HepG2 (cell line): ENCODE measurements around the gene ELAVL3. TPM values are rescaled to one million over a fixed set of nuclear protein-coding genes. Genes with fewer than 3 reads are reported as not detected.
A peak's percentile ranks its signal among the peaks of the same experiment; 100 is the strongest.

ENCODE experiments used
- ARNT ChIP-seq: fragments of 450-650 bp; IDR thresholded peaks from 2 replicates; pipeline ENCODE4 v1.6.1; 2017
- DPF2 ChIP-seq: sonication (generic); formaldehyde crosslinking; IDR thresholded peaks from 2 replicates; pipeline ENCODE4 v1.4.0; 2020; ENCODE audit warnings: mild to moderate bottlenecking, low read depth, missing genetic modification reagents, borderline replicate concordance
- EHMT2 ChIP-seq: fragments of 200-600 bp; sonication (generic); IDR thresholded peaks from 2 replicates; pipeline ENCODE4 v1.7.0; 2017; ENCODE audit warnings: antibody characterized with exemption, low read depth, low read length, borderline replicate concordance
- JUND ChIP-seq: sonication (generic); formaldehyde crosslinking; IDR thresholded peaks from 2 replicates; pipeline ENCODE4 v1.8.0; 2022; ENCODE audit warnings: mild to moderate bottlenecking, missing genetic modification reagents
- MTA1 ChIP-seq: sonication (generic); formaldehyde crosslinking; IDR thresholded peaks from 2 replicates; pipeline ENCODE4 v1.4.0; 2020; ENCODE audit warnings: missing genetic modification reagents, mild to moderate bottlenecking, borderline replicate concordance
- NPAS2 ChIP-seq: sonication (generic); formaldehyde crosslinking; IDR thresholded peaks from 2 replicates; pipeline ENCODE4 v1.8.0; 2022; ENCODE audit warnings: mild to moderate bottlenecking, missing genetic modification reagents, borderline replicate concordance
- TCF7 ChIP-seq: sonication (generic); IDR thresholded peaks from 2 replicates; pipeline ENCODE4 v1.6.1; 2016; ENCODE audit warnings: antibody characterized with exemption, low read depth
- U2AF1 ChIP-seq: fragments of 200-400 bp; formaldehyde crosslinking; optimal IDR thresholded peaks from 2 replicates; pipeline ENCODE3; 2017; ENCODE audit warnings: mild to moderate bottlenecking, low read depth, low read length
- ZNF329 ChIP-seq: sonication (generic); formaldehyde crosslinking; IDR thresholded peaks from 2 replicates; pipeline ENCODE4 v1.9.0; 2021; ENCODE audit warnings: low read depth, mild to moderate bottlenecking, missing genetic modification reagents
- ZNF614 ChIP-seq: IDR thresholded peaks from 2 replicates; pipeline ENCODE4 v1.6.1; 2018; ENCODE audit warnings: missing biosample characterization, missing genetic modification reagents, inconsistent platforms, borderline replicate concordance
- polyA plus RNA-seq, 8 experiments: library from polyadenylated mRNA; depleted of rRNA in 3 of 8; stranded (reverse) in 7 of 8; unstranded in 1 of 8; fragments of >200 nt; fragmentation: Illumina TruSeq in 4 of 8; extraction: Trizol in 4 of 8; gene quantifications; 2 replicates each; pipeline versions ENCODE4 v1.2.1 to v1.2.3, GENCODE V29; 2011 to 2016; ENCODE audit warnings: low read depth in 4 of 8, missing spikeins in 1 of 8, mixed read lengths in 1 of 8; ENCODE audit not compliant: insufficient read depth in 1 of 8
- total RNA-seq, 5 experiments: library from RNA; depleted of rRNA; stranded (reverse); fragments of >200 nt; fragmentation: Illumina TruSeq; extraction: Trizol; gene quantifications; 2 replicates each; pipeline ENCODE4 v1.2.3, GENCODE V29; 2016; ENCODE audit warnings: low read depth in 1 of 5
- TF ChIP-seq, protein P1 (sequence below): fragments of 450-650 bp; IDR thresholded peaks from 2 replicates; pipeline ENCODE4 v1.6.1; 2017
- TF ChIP-seq, protein P2 (sequence below): sonication (generic); formaldehyde crosslinking; IDR thresholded peaks from 2 replicates; pipeline ENCODE4 v1.8.1; 2023; ENCODE audit warnings: mild to moderate bottlenecking, inconsistent platforms, moderate library complexity, missing genetic modification reagents, borderline replicate concordance
- TF ChIP-seq, protein P3 (sequence below): sonication (generic); formaldehyde crosslinking; IDR thresholded peaks from 2 replicates; pipeline ENCODE4 v1.4.0; 2020; ENCODE audit warnings: mild to moderate bottlenecking, missing genetic modification reagents
- TF ChIP-seq, protein P4 (sequence below): fragments of 450-650 bp; IDR thresholded peaks from 2 replicates; pipeline ENCODE4 v1.6.1; 2016
- TF ChIP-seq, protein P5 (sequence below): sonication (generic); formaldehyde crosslinking; IDR thresholded peaks from 2 replicates; pipeline ENCODE4 v1.5.1; 2020; ENCODE audit warnings: missing genetic modification reagents, mild to moderate bottlenecking, borderline replicate concordance
- TF ChIP-seq, protein P6 (sequence below): sonication (generic); formaldehyde crosslinking; IDR thresholded peaks from 2 replicates; pipeline ENCODE4 v1.4.0; 2020; ENCODE audit warnings: missing genetic modification reagents, mild to moderate bottlenecking, borderline replicate concordance
- TF ChIP-seq, protein P7 (sequence below): sonication (generic); formaldehyde crosslinking; IDR thresholded peaks from 2 replicates; pipeline ENCODE4 v1.8.1; 2023; ENCODE audit warnings: missing genetic modification reagents, inconsistent platforms, borderline replicate concordance

The ELAVL3 gene
- total and polyA plus RNA-seq, 2 of the 13 experiments (the other 11 are each of a cell fraction or from before 2014, with no cell fraction given) = 0.03 TPM; not detected in 1

DNA sequence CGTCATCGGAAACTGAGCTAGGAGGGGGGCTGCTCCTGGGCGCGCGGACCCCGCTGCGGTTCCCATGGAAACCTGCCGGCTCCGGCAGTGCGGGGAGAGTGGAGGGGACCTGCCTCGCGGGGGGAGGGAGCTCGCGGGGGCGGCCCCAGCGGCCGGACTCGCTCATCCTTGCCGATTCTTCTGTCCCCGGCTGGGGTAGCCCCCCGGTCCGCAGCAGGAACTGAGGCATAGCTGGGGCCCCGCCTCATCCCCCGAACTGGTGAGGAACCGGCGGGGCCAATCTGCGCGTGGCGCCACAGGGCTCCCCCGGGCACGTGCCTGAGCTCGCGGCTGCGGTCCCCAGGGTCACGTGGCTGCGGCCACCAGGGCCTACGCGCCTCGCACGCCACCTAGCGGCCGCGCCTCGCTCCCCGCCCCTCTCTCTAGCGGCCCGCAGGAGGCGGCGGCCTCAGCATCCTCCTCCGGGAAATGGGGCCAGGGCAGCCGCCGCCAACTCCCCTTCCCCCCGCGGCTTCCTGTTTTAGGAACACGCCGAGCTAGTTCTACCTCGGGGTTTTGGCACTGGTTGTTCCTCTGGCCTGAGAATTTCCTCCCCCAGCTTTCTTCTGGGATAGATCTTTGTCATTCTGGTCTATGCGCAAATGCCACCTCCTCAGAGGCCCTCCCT is 1.7 kb upstream of the ELAVL3 start (continued):
- TF ChIP-seq U2AF1 (no peak), EHMT2 (no peak), ZNF329 (CRISPR knock-in tag) (no peak), JUND (CRISPR knock-in tag) (no peak), TCF7 (no peak), ZNF614 (CRISPR knock-in tag) (no peak), DPF2 (no peak), MTA1 (CRISPR knock-in tag) (0 out of 2 replicates have a peak, but pooled peaks have one; percentile 9), NPAS2 (CRISPR knock-in tag) (0 out of 2 replicates have a peak, but pooled peaks have one; percentile 84), ARNT (no peak)
- TF ChIP-seq, protein P1, sequence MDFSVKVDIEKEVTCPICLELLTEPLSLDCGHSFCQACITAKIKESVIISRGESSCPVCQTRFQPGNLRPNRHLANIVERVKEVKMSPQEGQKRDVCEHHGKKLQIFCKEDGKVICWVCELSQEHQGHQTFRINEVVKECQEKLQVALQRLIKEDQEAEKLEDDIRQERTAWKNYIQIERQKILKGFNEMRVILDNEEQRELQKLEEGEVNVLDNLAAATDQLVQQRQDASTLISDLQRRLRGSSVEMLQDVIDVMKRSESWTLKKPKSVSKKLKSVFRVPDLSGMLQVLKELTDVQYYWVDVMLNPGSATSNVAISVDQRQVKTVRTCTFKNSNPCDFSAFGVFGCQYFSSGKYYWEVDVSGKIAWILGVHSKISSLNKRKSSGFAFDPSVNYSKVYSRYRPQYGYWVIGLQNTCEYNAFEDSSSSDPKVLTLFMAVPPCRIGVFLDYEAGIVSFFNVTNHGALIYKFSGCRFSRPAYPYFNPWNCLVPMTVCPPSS = no peak
- TF ChIP-seq, protein P2, sequence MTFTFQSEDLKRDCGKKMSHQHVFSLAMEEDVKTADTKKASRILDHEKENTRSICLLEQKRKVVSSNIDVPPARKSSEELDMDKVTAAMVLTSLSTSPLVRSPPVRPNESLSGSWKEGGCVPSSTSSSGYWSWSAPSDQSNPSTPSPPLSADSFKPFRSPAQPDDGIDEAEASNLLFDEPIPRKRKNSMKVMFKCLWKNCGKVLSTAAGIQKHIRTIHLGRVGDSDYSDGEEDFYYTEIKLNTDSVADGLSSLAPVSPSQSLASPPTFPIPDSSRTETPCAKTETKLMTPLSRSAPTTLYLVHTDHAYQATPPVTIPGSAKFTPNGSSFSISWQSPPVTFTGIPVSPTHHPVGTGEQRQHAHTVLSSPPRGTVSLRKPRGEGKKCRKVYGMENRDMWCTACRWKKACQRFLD (CRISPR knock-in tag) = peak; percentile 51; the same call in 1 of the 2 replicates
- TF ChIP-seq, protein P3, sequence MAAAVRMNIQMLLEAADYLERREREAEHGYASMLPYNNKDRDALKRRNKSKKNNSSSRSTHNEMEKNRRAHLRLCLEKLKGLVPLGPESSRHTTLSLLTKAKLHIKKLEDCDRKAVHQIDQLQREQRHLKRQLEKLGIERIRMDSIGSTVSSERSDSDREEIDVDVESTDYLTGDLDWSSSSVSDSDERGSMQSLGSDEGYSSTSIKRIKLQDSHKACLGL (CRISPR knock-in tag) = peak; percentile 90
- TF ChIP-seq, protein P4, sequence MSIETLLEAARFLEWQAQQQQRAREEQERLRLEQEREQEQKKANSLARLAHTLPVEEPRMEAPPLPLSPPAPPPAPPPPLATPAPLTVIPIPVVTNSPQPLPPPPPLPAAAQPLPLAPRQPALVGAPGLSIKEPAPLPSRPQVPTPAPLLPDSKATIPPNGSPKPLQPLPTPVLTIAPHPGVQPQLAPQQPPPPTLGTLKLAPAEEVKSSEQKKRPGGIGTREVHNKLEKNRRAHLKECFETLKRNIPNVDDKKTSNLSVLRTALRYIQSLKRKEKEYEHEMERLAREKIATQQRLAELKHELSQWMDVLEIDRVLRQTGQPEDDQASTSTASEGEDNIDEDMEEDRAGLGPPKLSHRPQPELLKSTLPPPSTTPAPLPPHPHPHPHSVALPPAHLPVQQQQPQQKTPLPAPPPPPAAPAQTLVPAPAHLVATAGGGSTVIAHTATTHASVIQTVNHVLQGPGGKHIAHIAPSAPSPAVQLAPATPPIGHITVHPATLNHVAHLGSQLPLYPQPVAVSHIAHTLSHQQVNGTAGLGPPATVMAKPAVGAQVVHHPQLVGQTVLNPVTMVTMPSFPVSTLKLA = peak; percentile 62
- TF ChIP-seq, protein P5, sequence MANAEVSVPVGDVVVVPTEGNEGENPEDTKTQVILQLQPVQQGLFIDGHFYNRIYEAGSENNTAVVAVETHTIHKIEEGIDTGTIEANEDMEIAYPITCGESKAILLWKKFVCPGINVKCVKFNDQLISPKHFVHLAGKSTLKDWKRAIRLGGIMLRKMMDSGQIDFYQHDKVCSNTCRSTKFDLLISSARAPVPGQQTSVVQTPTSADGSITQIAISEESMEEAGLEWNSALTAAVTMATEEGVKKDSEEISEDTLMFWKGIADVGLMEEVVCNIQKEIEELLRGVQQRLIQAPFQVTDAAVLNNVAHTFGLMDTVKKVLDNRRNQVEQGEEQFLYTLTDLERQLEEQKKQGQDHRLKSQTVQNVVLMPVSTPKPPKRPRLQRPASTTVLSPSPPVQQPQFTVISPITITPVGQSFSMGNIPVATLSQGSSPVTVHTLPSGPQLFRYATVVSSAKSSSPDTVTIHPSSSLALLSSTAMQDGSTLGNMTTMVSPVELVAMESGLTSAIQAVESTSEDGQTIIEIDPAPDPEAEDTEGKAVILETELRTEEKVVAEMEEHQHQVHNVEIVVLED (CRISPR knock-in tag) = no peak
- TF ChIP-seq, protein P6, sequence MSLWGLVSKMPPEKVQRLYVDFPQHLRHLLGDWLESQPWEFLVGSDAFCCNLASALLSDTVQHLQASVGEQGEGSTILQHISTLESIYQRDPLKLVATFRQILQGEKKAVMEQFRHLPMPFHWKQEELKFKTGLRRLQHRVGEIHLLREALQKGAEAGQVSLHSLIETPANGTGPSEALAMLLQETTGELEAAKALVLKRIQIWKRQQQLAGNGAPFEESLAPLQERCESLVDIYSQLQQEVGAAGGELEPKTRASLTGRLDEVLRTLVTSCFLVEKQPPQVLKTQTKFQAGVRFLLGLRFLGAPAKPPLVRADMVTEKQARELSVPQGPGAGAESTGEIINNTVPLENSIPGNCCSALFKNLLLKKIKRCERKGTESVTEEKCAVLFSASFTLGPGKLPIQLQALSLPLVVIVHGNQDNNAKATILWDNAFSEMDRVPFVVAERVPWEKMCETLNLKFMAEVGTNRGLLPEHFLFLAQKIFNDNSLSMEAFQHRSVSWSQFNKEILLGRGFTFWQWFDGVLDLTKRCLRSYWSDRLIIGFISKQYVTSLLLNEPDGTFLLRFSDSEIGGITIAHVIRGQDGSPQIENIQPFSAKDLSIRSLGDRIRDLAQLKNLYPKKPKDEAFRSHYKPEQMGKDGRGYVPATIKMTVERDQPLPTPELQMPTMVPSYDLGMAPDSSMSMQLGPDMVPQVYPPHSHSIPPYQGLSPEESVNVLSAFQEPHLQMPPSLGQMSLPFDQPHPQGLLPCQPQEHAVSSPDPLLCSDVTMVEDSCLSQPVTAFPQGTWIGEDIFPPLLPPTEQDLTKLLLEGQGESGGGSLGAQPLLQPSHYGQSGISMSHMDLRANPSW (CRISPR knock-in tag) = no peak
- TF ChIP-seq, protein P7, sequence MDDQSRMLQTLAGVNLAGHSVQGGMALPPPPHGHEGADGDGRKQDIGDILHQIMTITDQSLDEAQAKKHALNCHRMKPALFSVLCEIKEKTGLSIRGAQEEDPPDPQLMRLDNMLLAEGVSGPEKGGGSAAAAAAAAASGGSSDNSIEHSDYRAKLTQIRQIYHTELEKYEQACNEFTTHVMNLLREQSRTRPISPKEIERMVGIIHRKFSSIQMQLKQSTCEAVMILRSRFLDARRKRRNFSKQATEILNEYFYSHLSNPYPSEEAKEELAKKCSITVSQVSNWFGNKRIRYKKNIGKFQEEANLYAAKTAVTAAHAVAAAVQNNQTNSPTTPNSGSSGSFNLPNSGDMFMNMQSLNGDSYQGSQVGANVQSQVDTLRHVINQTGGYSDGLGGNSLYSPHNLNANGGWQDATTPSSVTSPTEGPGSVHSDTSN (CRISPR knock-in tag) = no peak
